Stimulated activated effector memory CD8-positive, alpha-beta T cell treated with anti-CD3 and anti-CD28 coated beads, Interleukin-12 subunit alpha, Interleukin-12 subunit beta, amount 100 ng/mL, for 72 hours (primary cell): Measurements from ENCODE around the gene TSPAN9.

Experiments
- ATAC-seq: fragments of 150-1000 bp; cut with Tn5 transposase; 2 replicates; pipeline ENCODE4 v1.10.0; 2021
- DNase-seq, 2 donors: peaks; one replicate each; pipeline ENCODE4 v3.0.0; 2021 to 2022; ENCODE audit warnings: low spot score in 2 of 2
- H3K27ac Mint-ChIP-seq: one replicate; pipeline ENCODE4 v1.8.0; 2022; ENCODE audit warnings: mild to moderate bottlenecking, mixed read lengths
- H3K36me3 Mint-ChIP-seq: one replicate; pipeline ENCODE4 v1.8.0; 2022; ENCODE audit warnings: mild to moderate bottlenecking, mixed read lengths
- H3K4me1 Mint-ChIP-seq: one replicate; pipeline ENCODE4 v1.8.0; 2022; ENCODE audit warnings: mixed read lengths
- H3K4me3 Mint-ChIP-seq: one replicate; pipeline ENCODE4 v1.8.0; 2022; ENCODE audit warnings: mild to moderate bottlenecking, mixed read lengths
- H3K9me3 Mint-ChIP-seq: one replicate; pipeline ENCODE4 v1.8.0; 2022; ENCODE audit warnings: mixed read lengths

The TSPAN9 gene

DNA sequence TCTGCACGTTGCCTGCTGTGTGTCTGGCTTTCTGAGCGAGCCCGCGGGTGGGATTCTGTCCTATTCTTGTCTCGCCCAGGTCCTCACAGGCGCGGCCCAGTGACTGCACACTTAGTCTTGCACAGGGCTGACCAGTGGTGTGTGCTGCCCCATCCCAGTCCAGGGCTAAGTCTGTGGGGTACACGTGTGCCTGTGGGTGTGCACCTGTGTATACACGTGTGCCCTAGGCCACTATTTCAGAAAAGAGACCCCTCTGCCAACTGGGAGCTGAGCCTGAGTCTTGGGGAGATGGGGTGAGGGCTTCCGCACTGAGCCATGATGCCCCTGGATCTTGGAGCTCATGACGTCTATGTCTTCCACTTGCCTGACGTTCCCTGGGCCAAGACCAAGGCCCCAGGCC, 228.3 kb downstream of the TSPAN9 start:
- Mint-ChIP-seq H3K9me3 (no peaks in the 10 kb centered on the region), H3K4me3 (no peak overlapping the region), H3K27ac (no peak overlapping the region), H3K36me3 (no peaks in the 10 kb centered on the region), H3K4me1 (peaks cover 12% of the 10 kb centered on the region)
- ATAC-seq, result no peak
- DNase-seq, result no peak

DNA sequence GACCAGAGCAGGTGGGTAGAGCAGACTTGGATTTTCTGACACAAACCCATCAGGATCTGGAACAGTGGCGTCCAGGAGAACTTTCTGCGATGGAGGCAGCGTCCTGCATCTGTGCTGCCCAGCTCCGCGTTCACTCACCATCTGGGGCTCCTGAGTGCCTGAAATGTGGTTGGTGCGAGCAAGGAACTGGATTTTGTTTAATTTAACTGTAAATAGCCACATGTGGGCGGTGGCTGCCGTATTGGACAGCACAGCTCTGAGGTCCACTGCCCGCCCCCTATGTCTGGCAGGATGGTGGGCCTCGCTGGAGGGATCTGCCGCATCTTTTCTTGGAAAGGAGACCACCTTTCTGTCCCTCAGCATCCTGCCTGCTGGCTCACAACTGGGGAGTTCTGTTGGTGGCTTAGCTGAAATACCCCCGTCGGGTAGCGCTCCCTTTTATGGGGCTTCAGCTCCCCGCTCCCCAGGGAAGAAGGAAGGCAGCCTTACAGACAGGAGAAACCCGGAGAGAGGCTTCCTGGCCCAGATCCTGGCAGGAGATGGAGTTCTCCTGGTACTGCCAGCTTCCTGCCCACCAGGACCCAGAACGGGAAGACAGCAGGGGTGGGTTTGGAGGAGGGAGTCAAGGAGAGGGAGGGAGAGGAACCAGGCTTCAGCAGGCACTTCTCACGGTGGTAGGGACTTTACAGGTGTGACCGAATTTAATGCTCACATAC, 228.9 kb downstream of the TSPAN9 start:
- no peaks in the 10 kb centered on the region for H3K9me3 Mint-ChIP-seq
- no peak for DNase-seq
- H3K4me3 Mint-ChIP-seq, result no peak overlapping the region
- H3K4me1 Mint-ChIP-seq, result peaks cover 6% of the 10 kb centered on the region
- H3K36me3 Mint-ChIP-seq, result no peaks in the 10 kb centered on the region
- no peak overlapping the region for H3K27ac Mint-ChIP-seq
- ATAC-seq, result no peak

- Mint-ChIP-seq H3K4me1 (peaks cover 5% of the 10 kb centered on the region), H3K4me3 (no peak overlapping the region), H3K36me3 (no peaks in the 10 kb centered on the region), H3K27ac (no peak overlapping the region), H3K9me3 (no peaks in the 10 kb centered on the region)
- ATAC-seq (no peak), DNase-seq (no peak)
These were observed 230.2 kb downstream of the TSPAN9 start for GRCh38 chr12:3307389-3307788.

DNA sequence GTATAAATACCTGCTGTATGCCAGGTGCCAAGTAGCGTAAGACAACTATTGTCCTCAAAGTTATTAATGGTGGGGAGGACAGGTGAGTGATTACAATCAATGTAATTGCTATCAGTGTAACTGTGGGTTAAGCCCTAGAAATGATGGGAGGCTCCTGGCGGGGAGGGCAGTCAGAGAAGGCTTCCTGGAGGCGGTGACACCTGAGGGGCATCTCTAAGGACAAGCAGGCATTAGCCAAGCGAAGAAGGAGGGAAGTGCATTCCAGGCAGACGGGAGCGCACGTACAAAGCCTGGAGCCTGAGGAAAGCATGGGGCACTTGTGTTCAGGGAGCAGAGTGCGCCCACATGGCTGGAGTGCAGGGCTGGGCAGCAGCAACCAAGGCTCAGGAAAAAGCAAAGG, 230.9 kb downstream of the TSPAN9 start:
- H3K4me1 Mint-ChIP-seq, result peaks cover 5% of the 10 kb centered on the region
- H3K27ac Mint-ChIP-seq, result no peak overlapping the region
- H3K9me3 Mint-ChIP-seq, result no peaks in the 10 kb centered on the region
- no peak overlapping the region for H3K4me3 Mint-ChIP-seq
- H3K36me3 Mint-ChIP-seq, result no peaks in the 10 kb centered on the region
- no peak for ATAC-seq
- DNase-seq, result no peak

GRCh38 chr12:3308609-3309008, 231.4 kb downstream of the TSPAN9 start:
- Mint-ChIP-seq H3K27ac (no peak overlapping the region), H3K4me3 (no peak overlapping the region), H3K4me1 (peaks cover 5% of the 10 kb centered on the region), H3K9me3 (no peaks in the 10 kb centered on the region), H3K36me3 (no peaks in the 10 kb centered on the region)
- DNase-seq, result no peak
- ATAC-seq, result no peak

- Mint-ChIP-seq H3K4me3 (no peak overlapping the region), H3K4me1 (no peaks in the 10 kb centered on the region), H3K27ac (no peak overlapping the region), H3K9me3 (no peaks in the 10 kb centered on the region), H3K36me3 (no peaks in the 10 kb centered on the region)
- no peak for ATAC-seq
- no peak for DNase-seq
These were observed 232.6 kb downstream of the TSPAN9 start for GRCh38 chr12:3309805-3310204.

DNA sequence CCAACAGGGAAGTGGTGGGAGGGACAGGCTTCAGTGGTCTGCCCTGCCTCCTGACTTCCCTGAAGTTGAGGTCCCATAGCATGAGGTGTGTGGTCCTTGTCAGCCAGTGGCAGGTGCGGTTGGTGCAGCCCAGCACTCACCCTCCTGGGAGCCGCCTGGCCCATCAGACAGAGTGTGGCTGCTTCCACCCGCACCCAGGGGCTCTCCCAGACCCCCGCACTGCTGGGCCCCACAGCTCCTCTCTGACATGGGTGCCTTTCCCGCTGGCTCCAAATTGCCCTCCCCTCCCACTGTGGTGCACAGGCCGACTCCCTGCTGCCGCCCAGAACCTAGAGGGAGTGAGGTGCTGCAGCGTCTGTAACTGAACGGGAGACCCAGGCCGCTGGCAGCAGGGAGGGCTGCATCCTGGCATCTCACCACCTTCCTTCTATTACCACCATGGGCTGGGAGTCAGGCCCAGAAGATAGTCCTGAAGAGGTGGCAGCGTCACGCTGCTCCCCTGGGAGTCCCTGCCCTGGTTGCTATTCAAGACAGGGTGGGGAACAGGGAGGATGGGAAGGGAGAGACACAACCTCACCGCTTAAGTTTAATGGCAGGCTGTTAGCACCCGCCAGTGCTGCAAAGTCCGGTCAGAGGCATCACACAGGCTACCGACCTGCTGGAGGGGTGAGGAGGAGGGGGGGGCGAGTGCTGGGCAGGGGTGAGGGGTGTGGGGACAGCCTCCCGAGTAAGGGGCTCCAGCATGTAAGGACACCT, 233.3 kb downstream of the TSPAN9 start:
- H3K4me3 Mint-ChIP-seq, result no peak overlapping the region
- H3K9me3 Mint-ChIP-seq, result no peaks in the 10 kb centered on the region
- H3K4me1 Mint-ChIP-seq, result no peaks in the 10 kb centered on the region
- H3K27ac Mint-ChIP-seq, result no peak overlapping the region
- DNase-seq (no peak), ATAC-seq (no peak)
- no peaks in the 10 kb centered on the region for H3K36me3 Mint-ChIP-seq

GRCh38 chr12:3311027-3311402, 233.8 kb downstream of the TSPAN9 start:
- no peaks in the 10 kb centered on the region for H3K36me3 Mint-ChIP-seq
- no peak for DNase-seq
- no peak for ATAC-seq

GRCh38 chr12:3311491-3312103, 234.4 kb downstream of the TSPAN9 start:
- DNase-seq (no peak), ATAC-seq (no peak)
- H3K27ac Mint-ChIP-seq, result peak overlapping the region; percentile 34
- H3K4me1 Mint-ChIP-seq, result no peaks in the 10 kb centered on the region
- no peaks in the 10 kb centered on the region for H3K36me3 Mint-ChIP-seq
- H3K4me3 Mint-ChIP-seq, result no peak overlapping the region
- no peaks in the 10 kb centered on the region for H3K9me3 Mint-ChIP-seq

More at GRCh38 chr12:3311027-3311402, 233.8 kb downstream of the TSPAN9 start:
- no peaks in the 10 kb centered on the region for H3K9me3 Mint-ChIP-seq
- no peaks in the 10 kb centered on the region for H3K4me1 Mint-ChIP-seq
- peak overlapping the region; percentile 34 for H3K27ac Mint-ChIP-seq
- H3K4me3 Mint-ChIP-seq, result no peak overlapping the region

- no peak for DNase-seq
These were observed 235.9 kb downstream of the TSPAN9 start for GRCh38 chr12:3313066-3313465.

DNA sequence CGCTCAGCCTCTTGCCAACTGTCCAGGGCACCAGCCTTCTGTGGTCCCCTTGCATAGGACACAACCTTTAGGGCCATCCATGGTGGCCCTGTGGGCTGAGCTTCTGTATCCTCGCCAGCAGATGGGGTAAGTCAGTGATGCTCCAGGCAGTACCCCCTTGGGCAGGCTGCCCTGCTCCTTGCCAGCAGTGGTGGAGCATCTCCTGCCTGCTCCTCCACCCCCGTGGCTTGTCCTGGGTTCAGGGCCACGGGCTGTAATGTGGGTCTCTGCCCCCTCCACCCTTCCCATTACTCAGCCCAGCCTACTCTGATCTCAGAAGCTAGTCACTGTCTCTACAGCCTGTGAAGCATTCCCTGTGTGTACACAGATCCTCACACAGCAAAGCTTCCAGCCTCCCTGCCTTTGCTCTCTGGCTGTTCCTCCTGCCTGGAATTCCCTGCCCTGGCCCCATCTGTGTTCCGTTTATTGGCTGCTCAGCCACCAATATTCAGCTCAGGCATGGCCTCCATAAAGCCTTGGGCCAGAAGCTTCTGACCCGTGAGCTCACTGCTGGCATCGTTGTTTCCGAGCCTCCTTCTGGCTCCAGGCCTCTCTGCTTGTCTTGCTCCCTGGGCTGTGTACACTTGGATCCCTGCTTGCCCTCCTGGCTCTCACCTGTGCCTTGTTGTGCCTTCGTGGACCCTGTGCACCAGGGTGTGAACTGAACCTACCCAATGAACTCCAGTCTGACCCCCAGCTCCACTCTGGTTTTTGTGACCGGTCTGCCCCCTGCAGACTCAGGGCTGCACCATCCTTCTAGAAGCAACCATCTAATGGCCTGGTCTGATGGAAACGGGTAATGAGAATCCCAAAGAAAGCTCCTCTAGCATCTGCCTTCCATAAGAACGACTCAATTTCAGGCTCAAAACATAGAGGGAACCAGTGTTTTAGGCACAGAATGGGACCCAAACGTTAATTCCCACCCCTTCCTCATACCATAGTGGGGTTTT, 236.8 kb downstream of the TSPAN9 start:
- ATAC-seq, result peak; percentile 62
- H3K27ac Mint-ChIP-seq, result no peak overlapping the region
- H3K36me3 Mint-ChIP-seq, result no peaks in the 10 kb centered on the region
- no peaks in the 10 kb centered on the region for H3K9me3 Mint-ChIP-seq
- no peaks in the 10 kb centered on the region for H3K4me1 Mint-ChIP-seq
- no peak for DNase-seq
- no peak overlapping the region for H3K4me3 Mint-ChIP-seq

More at GRCh38 chr12:3313066-3313465, 235.9 kb downstream of the TSPAN9 start:
- no peak overlapping the region for H3K4me3 Mint-ChIP-seq
- H3K4me1 Mint-ChIP-seq, result no peaks in the 10 kb centered on the region
- ATAC-seq, result no peak
- no peak overlapping the region for H3K27ac Mint-ChIP-seq
- no peaks in the 10 kb centered on the region for H3K36me3 Mint-ChIP-seq
- H3K9me3 Mint-ChIP-seq, result no peaks in the 10 kb centered on the region

DNA sequence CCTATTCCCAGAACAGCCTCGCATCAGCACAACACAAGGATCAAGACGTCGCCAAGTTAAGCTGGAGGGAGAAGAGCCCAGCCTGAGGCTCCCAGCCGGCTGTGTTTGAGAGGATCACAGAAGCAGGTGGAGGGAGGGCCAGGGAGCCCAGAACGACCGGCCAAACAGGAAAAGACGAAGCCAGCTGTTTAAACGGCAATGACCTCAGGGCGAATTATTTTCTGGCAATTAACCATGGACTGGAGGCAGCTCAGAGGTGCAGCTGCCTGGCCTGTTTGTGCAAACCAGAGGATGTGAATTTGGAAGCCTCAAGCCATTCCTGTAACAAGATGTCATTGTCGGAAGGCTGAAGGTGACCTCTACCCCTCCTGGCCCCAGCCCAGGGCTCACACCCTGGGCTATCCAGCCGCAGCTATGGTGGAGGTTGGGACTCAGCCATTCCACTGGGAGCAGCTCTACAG, 238.1 kb downstream of the TSPAN9 start:
- ATAC-seq (no peak), DNase-seq (no peak)
- no peak overlapping the region for H3K27ac Mint-ChIP-seq
- H3K4me1 Mint-ChIP-seq, result no peaks in the 10 kb centered on the region
- H3K36me3 Mint-ChIP-seq, result no peaks in the 10 kb centered on the region
- no peak overlapping the region for H3K4me3 Mint-ChIP-seq
- H3K9me3 Mint-ChIP-seq, result no peaks in the 10 kb centered on the region

DNA sequence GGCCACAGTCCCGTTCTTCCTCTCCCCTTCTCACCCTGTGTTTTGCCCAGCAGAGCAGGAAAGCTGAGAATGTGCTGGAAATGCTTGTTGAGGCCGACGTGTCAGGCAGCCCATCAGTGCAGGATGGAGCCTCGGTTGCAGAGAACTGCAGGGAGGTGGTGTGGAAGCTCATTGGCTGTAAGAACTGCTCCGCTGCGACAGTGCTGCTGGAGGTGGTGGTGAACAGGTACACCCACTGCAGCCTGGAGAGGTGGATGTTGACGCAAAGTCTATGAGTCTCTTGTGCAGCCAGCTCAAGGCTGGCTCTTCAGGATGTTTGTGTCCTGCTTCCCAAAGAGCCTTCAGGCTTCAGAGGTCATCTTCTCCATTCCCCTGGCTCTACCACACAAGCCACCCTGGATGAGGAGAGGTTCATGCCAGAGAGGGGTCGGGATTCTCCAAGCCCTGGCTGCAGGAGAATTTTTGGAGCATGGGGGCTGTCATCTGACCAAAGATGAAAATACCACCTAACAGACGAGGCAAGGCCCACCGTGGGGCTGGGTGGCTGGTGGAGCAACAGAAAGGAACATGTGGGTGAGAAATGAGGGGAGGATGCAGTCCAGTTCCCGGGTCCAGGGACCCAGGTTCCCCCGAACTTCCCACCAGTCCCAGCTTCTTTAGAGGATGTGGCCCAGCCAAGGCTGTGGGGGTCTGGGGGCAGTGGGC, 239.7 kb downstream of the TSPAN9 start:
- Mint-ChIP-seq H3K9me3 (no peaks in the 10 kb centered on the region), H3K27ac (no peak overlapping the region), H3K36me3 (no peaks in the 10 kb centered on the region), H3K4me3 (no peak overlapping the region), H3K4me1 (no peaks in the 10 kb centered on the region)
- DNase-seq (no peak), ATAC-seq (no peak)

DNA sequence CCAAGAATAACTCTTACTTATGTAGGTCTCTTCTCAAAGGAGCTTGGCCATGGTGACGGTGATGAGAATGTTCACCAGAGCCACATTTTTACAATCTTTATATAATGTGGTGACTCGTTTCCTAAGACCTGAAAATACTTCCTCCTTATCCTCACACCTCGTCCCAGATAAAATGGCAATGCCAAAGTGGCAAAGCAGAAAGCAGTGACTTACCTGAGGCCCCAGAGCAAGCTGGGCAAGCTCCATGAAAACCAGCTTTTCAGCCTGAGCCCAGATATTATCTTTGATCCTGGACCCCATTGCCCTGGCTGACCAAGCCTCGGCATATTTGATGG, 240.3 kb downstream of the TSPAN9 start:
- no peak overlapping the region for H3K27ac Mint-ChIP-seq
- no peak for DNase-seq
- H3K36me3 Mint-ChIP-seq, result no peaks in the 10 kb centered on the region
- H3K9me3 Mint-ChIP-seq, result no peaks in the 10 kb centered on the region
- no peak for ATAC-seq
- no peak overlapping the region for H3K4me3 Mint-ChIP-seq
- no peaks in the 10 kb centered on the region for H3K4me1 Mint-ChIP-seq
